GM12875 (cell line): ENCODE measurements around the gene FOXJ1.
"Not testable (repeated sequence)": the region's sequence is repeated elsewhere in the genome, so short reads cannot be mapped to it uniquely, and the experiment has no call there.

Source experiments
- H3K4me3 ChIP-seq: one replicate; pipeline ENCODE4 v1.5.1; 2011; ENCODE audit warnings: low read depth, low read length, control low read depth
- TF ChIP-seq, protein P1 (sequence below): IDR thresholded peaks from 2 replicates; pipeline ENCODE4 v1.5.1; 2011; ENCODE audit warnings: low read depth, mild to moderate bottlenecking, control low read depth, inconsistent platforms, low read length, moderate library complexity, borderline replicate concordance; ENCODE audit not compliant: insufficient read depth

Gene FOXJ1, protein sequence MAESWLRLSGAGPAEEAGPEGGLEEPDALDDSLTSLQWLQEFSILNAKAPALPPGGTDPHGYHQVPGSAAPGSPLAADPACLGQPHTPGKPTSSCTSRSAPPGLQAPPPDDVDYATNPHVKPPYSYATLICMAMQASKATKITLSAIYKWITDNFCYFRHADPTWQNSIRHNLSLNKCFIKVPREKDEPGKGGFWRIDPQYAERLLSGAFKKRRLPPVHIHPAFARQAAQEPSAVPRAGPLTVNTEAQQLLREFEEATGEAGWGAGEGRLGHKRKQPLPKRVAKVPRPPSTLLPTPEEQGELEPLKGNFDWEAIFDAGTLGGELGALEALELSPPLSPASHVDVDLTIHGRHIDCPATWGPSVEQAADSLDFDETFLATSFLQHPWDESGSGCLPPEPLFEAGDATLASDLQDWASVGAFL

DNA sequence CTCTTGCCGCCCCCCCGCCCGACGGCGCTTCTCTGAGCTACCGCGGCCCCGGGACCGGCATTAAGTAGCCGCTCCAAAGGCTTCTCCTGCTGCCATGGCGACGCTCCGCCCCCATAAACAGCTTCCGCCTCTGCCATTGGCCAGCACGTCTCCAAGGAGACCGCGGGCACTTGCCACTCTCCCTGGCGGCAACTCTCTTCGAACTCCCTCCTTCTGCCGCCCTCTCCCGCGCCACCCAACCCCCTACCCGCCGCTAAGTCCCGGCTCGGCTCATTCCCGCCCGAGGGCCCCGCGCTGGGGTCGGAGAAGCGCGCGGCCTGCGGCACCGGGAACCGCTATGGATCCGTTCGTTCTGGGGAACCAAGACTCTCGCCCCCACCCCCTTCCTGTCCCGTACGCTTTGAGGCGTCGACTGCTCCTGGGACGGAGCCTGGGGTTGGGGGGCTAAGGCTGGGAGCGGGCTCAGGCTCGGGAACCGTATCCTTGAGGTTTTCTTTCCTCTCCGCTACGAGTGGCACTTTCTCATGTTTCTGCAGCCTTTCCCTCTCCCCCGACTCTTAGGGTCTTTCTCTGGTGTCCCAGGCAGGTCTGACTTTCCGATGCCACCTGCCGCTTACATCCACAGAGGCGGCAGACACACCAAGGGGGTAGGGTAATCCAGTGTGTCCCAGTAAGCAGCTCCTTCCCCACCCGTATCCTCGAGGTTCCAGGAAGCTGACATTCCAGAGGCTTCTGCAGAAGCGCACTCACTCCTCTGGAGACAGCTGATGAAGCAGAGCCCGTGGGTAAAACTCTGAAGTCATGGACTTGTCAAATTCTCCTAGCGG, at the start of gene FOXJ1:
TSS of gene FOXJ1 (minus strand) at position 34 of the 827 bp plus-strand sequence. CDS start 850 bp downstream, outside the sequence.
- TF ChIP-seq, protein P1, sequence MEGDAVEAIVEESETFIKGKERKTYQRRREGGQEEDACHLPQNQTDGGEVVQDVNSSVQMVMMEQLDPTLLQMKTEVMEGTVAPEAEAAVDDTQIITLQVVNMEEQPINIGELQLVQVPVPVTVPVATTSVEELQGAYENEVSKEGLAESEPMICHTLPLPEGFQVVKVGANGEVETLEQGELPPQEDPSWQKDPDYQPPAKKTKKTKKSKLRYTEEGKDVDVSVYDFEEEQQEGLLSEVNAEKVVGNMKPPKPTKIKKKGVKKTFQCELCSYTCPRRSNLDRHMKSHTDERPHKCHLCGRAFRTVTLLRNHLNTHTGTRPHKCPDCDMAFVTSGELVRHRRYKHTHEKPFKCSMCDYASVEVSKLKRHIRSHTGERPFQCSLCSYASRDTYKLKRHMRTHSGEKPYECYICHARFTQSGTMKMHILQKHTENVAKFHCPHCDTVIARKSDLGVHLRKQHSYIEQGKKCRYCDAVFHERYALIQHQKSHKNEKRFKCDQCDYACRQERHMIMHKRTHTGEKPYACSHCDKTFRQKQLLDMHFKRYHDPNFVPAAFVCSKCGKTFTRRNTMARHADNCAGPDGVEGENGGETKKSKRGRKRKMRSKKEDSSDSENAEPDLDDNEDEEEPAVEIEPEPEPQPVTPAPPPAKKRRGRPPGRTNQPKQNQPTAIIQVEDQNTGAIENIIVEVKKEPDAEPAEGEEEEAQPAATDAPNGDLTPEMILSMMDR = no peak
- peak within 1 kb of the TSS; percentile 34 for H3K4me3 ChIP-seq

DNA sequence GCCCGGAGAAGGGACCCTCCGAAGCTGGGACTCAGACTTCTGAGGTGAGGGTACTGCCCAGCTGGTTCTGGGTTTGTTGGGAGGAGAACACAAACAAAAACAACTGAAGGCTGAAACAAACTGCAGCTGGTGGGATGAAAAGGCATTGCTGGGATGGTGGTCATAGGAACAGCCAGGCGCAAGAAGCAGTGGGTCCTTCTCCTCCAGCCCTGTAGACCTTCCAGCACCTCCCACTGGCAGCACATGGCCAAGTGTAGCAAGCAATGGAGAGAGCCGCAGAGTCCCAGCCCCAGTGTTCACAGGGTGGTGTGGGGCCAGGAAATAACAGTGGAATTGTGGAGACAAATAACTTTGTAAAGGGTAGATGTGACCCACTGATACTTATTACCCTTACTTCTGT, 48.7 kb upstream of the FOXJ1 start:
- H3K4me3 ChIP-seq = no peak overlapping the region
- TF ChIP-seq, protein P1 = no peak

DNA sequence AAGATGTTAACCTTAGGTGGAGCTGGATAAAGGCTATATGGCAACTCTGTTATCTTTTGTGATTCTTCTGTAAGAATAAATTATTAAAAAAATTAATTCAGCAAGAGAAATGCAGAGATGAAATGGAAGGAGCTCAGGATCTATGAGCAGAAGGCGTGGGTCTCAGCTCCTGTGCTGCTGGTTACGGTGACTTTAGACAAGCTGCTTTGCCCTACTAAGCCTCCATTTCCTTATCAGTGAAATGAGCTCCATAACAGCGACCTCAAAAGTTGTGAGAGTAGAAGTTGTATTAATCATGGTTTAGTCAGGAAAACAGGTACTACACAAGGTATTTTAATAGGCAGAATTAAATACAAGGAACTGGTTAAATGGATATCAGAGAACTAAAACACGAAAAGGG, 48.2 kb upstream of the FOXJ1 start:
- TF ChIP-seq, protein P1 = no peak
- no peak overlapping the region for H3K4me3 ChIP-seq

DNA sequence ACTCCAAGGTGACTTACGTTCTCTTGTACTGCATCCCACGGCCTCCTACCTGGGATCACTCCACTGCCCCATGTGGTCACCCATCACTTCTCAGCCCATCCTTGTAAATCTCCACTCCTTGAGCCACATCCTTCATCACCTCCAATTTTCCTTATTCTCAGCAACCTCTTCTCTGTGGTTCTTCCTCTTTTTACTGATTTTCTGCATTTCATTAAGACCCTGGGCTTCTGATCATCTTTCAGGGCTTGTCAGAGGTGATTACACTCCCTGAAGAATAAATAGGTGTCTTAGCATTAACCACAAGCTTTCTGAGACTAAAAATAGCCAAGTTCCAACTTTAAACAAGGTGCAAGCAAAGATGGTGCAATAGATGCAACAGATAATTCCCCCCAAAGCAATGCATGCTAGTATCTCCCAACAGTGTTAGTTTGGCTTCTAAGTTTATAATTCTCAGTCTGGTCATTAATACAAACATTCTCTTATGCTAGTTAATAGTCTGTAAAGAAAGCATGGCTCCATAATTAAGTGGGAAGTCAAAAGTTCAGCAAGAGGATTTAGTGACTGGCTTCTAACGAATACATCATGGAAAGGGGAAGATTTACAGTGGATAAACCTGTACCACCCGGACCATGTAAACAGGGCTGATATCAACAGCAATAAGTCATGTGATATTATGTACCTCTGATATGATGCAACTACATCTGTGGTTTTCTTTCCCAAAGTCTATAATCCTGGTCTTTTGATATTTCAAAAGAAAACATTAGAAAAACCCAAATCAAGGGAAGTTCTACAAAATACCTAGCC, 47.4 kb upstream of the FOXJ1 start:
- no peak overlapping the region for H3K4me3 ChIP-seq
- TF ChIP-seq, protein P1 = no peak

DNA sequence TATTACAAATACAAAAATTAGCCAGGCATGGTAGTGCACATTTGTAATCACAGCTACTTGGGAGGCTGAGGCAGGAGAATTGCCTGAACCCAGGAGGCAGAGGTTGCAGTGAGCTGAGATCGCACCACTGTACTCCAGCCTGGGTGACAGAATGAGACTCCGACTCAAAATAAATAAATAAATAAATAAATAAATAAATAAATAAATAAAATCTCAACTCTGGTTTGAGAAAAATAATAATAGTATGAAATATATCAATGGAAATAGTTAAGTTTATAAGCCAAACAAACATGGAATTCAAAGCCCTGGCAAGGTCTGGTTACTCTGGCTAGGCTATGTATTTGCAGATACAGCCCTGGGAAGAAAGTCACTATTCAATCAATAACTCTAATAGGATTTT, 45.7 kb upstream of the FOXJ1 start:
- H3K4me3 ChIP-seq = not testable (repeated sequence)

DNA sequence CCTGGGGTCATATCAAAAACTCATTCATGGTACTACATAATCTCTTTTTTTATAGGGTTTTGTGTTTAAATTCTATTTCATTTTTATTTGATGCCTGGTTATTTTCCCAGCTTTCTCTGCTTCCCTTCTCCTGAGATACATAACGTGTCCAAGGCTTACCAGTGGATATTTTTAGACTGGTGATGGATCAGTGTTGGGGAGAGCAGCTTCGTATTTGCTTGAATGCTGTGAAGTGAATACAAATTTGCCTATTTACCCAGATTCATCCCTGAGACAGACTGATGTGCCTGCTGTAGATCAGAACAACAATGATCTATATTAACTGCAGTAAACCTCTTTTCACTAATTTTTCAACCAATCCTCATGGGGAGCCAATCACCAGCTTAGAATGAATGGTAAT, 43.2 kb upstream of the FOXJ1 start:
- H3K4me3 ChIP-seq = no peak overlapping the region
- TF ChIP-seq, protein P1 = no peak

DNA sequence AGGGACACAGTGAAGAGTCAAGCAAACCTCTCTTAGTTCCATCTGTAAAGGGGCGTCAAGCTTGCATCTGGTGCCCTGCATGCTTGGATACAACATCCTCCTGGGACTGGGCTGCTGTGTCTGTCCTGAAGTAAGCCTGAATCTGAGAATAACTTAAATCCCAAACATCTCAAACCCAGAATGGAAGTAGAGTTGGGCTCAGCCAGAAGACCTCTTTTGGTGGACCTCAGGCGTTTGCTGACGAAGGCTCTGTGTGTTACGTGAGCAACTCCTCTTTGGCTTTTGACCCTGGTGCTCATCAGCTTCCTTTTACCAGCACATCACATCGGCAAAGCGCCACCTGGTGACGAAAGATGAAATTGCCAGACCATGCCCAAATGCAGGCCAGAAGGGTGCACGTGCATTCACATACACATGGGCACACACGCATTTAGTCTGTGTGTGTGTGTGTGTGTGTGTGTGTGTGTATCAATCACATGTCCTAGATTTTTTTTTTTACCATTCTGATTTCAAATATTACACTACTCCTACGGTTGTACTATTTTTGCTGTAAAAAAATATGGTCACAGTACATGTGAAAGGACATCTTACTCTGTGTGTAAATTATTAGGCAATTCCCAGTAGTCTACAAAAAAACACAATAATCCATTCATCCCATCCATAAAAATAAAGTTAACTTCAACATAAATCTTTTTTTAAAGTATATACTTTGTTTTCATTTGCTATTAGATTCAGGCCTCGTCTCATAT, 41.1 kb upstream of the FOXJ1 start:
- no peak overlapping the region for H3K4me3 ChIP-seq
- TF ChIP-seq, protein P1 = peak; percentile 87
